Neuronal stem cell (in vitro differentiated cells): ENCODE data around the gene THAP5.

Source experiments
- DNase-seq: peaks from one replicate; pipeline ENCODE4 v3.0.0-alpha.2; 2013; ENCODE audit warnings: low spot score
- H2AFZ ChIP-seq: one replicate; pipeline ENCODE4 v1.6.1; 2013; ENCODE audit warnings: mild to moderate bottlenecking, low read length, inconsistent platforms
- H2AK5ac ChIP-seq: 2 replicates; pipeline ENCODE4 v1.6.1; 2013; ENCODE audit warnings: low read depth, mild to moderate bottlenecking, inconsistent platforms, low read length, moderate library complexity, mixed read lengths
- H2BK120ac ChIP-seq: 2 replicates; pipeline ENCODE4 v1.6.1; 2013; ENCODE audit warnings: low read depth, mild to moderate bottlenecking, inconsistent platforms, low read length, moderate library complexity, mixed read lengths
- H2BK12ac ChIP-seq: one replicate; pipeline ENCODE4 v1.6.1; 2013; ENCODE audit warnings: low read length, inconsistent platforms
- H2BK15ac ChIP-seq: 2 replicates; pipeline ENCODE4 v1.6.1; 2013; ENCODE audit warnings: mild to moderate bottlenecking, low read length, inconsistent platforms, mixed read lengths
- H2BK5ac ChIP-seq: one replicate; pipeline ENCODE4 v1.6.1; 2013; ENCODE audit warnings: inconsistent platforms, mild to moderate bottlenecking, low read length, moderate library complexity
- H3K14ac ChIP-seq: one replicate; pipeline ENCODE4 v1.6.1; 2013; ENCODE audit warnings: low read length, inconsistent platforms
- H3K18ac ChIP-seq: 2 replicates; pipeline ENCODE4 v1.6.1; 2013; ENCODE audit warnings: low read length, inconsistent platforms
- H3K23ac ChIP-seq: 2 replicates; pipeline ENCODE4 v1.6.1; 2013; ENCODE audit warnings: low read depth, mild to moderate bottlenecking, mixed read lengths, low read length, inconsistent platforms; ENCODE audit not compliant: poor library complexity
- H3K27ac ChIP-seq: replicated peaks from 3 replicates; pipeline ENCODE4 v1.5.1; 2013; ENCODE audit warnings: low read length, inconsistent platforms
- H3K27me3 ChIP-seq, 3 experiments: 2 replicates each; pipeline ENCODE4 v1.6.1; 2013; ENCODE audit warnings: low read length in 3 of 3, mild to moderate bottlenecking in 2 of 3, inconsistent platforms in 1 of 3, low read depth in 1 of 3, mixed read lengths in 1 of 3, moderate library complexity in 1 of 3; ENCODE audit not compliant: control insufficient read depth in 3 of 3, insufficient read depth in 3 of 3
- H3K36me3 ChIP-seq, 2 donors: replicated peaks in 1 of 2; 2 replicates each; pipeline ENCODE4 v1.6.1; 2013; ENCODE audit warnings: low read length in 2 of 2; ENCODE audit not compliant: control insufficient read depth in 2 of 2, insufficient read depth in 2 of 2
- H3K4ac ChIP-seq: 2 replicates; pipeline ENCODE4 v1.6.1; 2013; ENCODE audit warnings: inconsistent platforms, mild to moderate bottlenecking, low read length, moderate library complexity
- H3K4me1 ChIP-seq, 2 donors: 1 replicate in 1 of 2; 2 replicates in 1 of 2; pipeline ENCODE4 v1.6.1; 2013; ENCODE audit warnings: low read length in 2 of 2, low read depth in 1 of 2; ENCODE audit not compliant: control insufficient read depth in 2 of 2, insufficient read depth in 1 of 2
- H3K4me2 ChIP-seq: one replicate; pipeline ENCODE4 v1.6.1; 2013; ENCODE audit warnings: mild to moderate bottlenecking, low read length, inconsistent platforms; ENCODE audit not compliant: insufficient read depth, poor library complexity, severe bottlenecking
- H3K4me3 ChIP-seq, 2 donors: 2 replicates each; pipeline ENCODE4 v1.5.1; 2013; ENCODE audit warnings: low read length in 2 of 2, mild to moderate bottlenecking in 2 of 2, inconsistent platforms in 1 of 2, moderate library complexity in 1 of 2
- H3K79me1 ChIP-seq: one replicate; pipeline ENCODE4 v1.6.1; 2013; ENCODE audit warnings: low read depth, mild to moderate bottlenecking, inconsistent platforms, low read length, moderate library complexity
- H3K9ac ChIP-seq: one replicate; pipeline ENCODE4 v1.6.1; 2013; ENCODE audit warnings: mild to moderate bottlenecking, low read depth, low read length, inconsistent platforms; ENCODE audit not compliant: poor library complexity
- H3K9me3 ChIP-seq, 2 donors: replicated peaks in 1 of 2; 2 replicates each; pipeline versions ENCODE3 to v1.6.1; 2013; ENCODE audit warnings: low read length in 2 of 2, mild to moderate bottlenecking in 2 of 2, inconsistent platforms in 1 of 2, low read depth in 1 of 2, mixed read lengths in 1 of 2, moderate library complexity in 1 of 2; ENCODE audit not compliant: control insufficient read depth in 2 of 2, insufficient read depth in 1 of 2
- H4K8ac ChIP-seq: one replicate; pipeline ENCODE4 v1.6.1; 2013; ENCODE audit warnings: low read depth, mild to moderate bottlenecking, inconsistent platforms, low read length, moderate library complexity
- H4K91ac ChIP-seq: one replicate; pipeline ENCODE4 v1.6.1; 2013; ENCODE audit warnings: low read length, low read depth, mild to moderate bottlenecking, inconsistent platforms; ENCODE audit not compliant: poor library complexity
- WGBS, 2 donors: extraction: QIAGEN DNeasy Blood & Tissue Kit; methylation state at CpG; one replicate each; pipeline ENCODE4 v1.1.7; 2013; ENCODE audit warnings: missing lambda C conversion rate in 2 of 2, mixed read lengths in 1 of 2; ENCODE audit not compliant: insufficient read length in 2 of 2, insufficient replicate concordance in 1 of 2; ENCODE audit errors: extremely low coverage in 2 of 2; 5-methylcytosine and 5-hydroxymethylcytosine counted together

THAP5 gene

GRCh38 chr7:108590606-108591005, 21.1 kb upstream of the THAP5 start:
- Histone ChIP-seq H3K36me3 (no peaks in the 10 kb centered on the region), H2AK5ac (no peak overlapping the region), H3K9ac (no peak overlapping the region), H3K14ac (no peak overlapping the region), H3K4me2 (no peak overlapping the region), H2BK15ac (no peak overlapping the region), H3K4ac (no peak overlapping the region), H2AFZ (no peak overlapping the region), H3K27ac (no peak overlapping the region), H3K79me1 (no peaks in the 10 kb centered on the region), H3K9me3 (no peaks in the 10 kb centered on the region), H2BK5ac (no peak overlapping the region), H4K91ac (no peak overlapping the region), H3K4me1 (peaks cover 5 to 9% of the 10 kb centered on the region in 2 donors), H2BK120ac (no peak overlapping the region), H4K8ac (no peak overlapping the region), H3K4me3 (no peak overlapping the region), H2BK12ac (no peak overlapping the region), H3K23ac (no peak overlapping the region), H3K27me3 (no peaks in the 10 kb centered on the region), H3K18ac (no peak overlapping the region)
- no CpG with 5 or more reads among the region's 2 CpGs for WGBS, 2 donors
- DNase-seq = no peak

DNA sequence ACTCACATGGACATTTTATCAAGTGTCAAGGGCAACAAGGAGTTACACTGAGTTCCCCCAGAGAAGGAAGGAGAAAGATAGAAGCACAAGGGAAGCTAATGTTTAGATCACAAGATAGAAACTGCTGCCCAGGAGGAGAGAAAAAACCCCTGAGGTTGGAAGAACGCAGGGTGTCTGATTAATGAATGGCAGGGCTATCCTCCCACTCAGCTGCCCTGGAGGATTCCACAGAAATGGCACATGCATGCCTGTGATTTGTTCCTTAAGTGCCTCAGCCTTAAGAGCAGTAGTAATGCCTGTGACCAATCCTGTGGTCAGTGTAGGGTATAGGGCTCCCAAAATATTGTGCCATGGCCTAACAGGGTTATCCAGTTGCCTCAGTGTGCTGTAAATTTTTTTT, 20.4 kb upstream of the THAP5 start:
- no peaks in the 10 kb centered on the region for H3K79me1 ChIP-seq
- no peak overlapping the region for H3K9ac ChIP-seq
- no peak overlapping the region for H2BK15ac ChIP-seq
- H2AK5ac ChIP-seq = no peak overlapping the region
- no peaks in the 10 kb centered on the region for H3K9me3 ChIP-seq
- no peaks in the 10 kb centered on the region for H3K27me3 ChIP-seq
- no peaks in the 10 kb centered on the region for H3K36me3 ChIP-seq
- no peak overlapping the region for H2BK12ac ChIP-seq
- no peak overlapping the region for H3K23ac ChIP-seq
- H2AFZ ChIP-seq = peak overlapping the region; percentile 38
- WGBS, 2 donors = no CpG with 5 or more reads among the region's 1 CpG
- H3K4me3 ChIP-seq = no peak overlapping the region
- no peak overlapping the region for H3K27ac ChIP-seq
- DNase-seq = no peak
- no peak overlapping the region for H3K4ac ChIP-seq
- no peak overlapping the region for H3K4me2 ChIP-seq
- no peak overlapping the region for H4K8ac ChIP-seq
- H3K14ac ChIP-seq = no peak overlapping the region
- H2BK5ac ChIP-seq = no peak overlapping the region
- no peak overlapping the region for H3K18ac ChIP-seq
- peaks cover 5 to 9% of the 10 kb centered on the region in 2 donors for H3K4me1 ChIP-seq
- H2BK120ac ChIP-seq = no peak overlapping the region
- H4K91ac ChIP-seq = no peak overlapping the region

- no peak overlapping the region for H3K14ac ChIP-seq
- H3K4me3 ChIP-seq = no peak overlapping the region
- no peak overlapping the region for H2BK5ac ChIP-seq
- no peak overlapping the region for H2AK5ac ChIP-seq
- no peak for DNase-seq
- no peak overlapping the region for H3K23ac ChIP-seq
- no peak overlapping the region for H4K91ac ChIP-seq
- H4K8ac ChIP-seq = no peak overlapping the region
- H3K27me3 ChIP-seq = no peaks in the 10 kb centered on the region
- no peak overlapping the region for H3K18ac ChIP-seq
- no peaks in the 10 kb centered on the region for H3K79me1 ChIP-seq
- H2BK15ac ChIP-seq = no peak overlapping the region
- no peaks in the 10 kb centered on the region for H3K36me3 ChIP-seq
- H3K4me2 ChIP-seq = no peak overlapping the region
- H2BK12ac ChIP-seq = no peak overlapping the region
- H2BK120ac ChIP-seq = no peak overlapping the region
- H2AFZ ChIP-seq = no peak overlapping the region
- no peak overlapping the region for H3K27ac ChIP-seq
- H3K4me1 ChIP-seq = peaks cover 5 to 9% of the 10 kb centered on the region in 2 donors
- no peaks in the 10 kb centered on the region for H3K9me3 ChIP-seq
- no peak overlapping the region for H3K9ac ChIP-seq
- no peak overlapping the region for H3K4ac ChIP-seq
Observed at GRCh38 chr7:108589199-108589598, 19.7 kb upstream of the THAP5 start.

GRCh38 chr7:108586274-108586710, 16.8 kb upstream of the THAP5 start:
- no peak overlapping the region for H4K91ac ChIP-seq
- H3K4ac ChIP-seq = no peak overlapping the region
- no peak overlapping the region for H2BK12ac ChIP-seq
- no peak overlapping the region for H3K14ac ChIP-seq
- H3K9ac ChIP-seq = no peak overlapping the region
- H3K36me3 ChIP-seq = no peaks in the 10 kb centered on the region
- no peaks in the 10 kb centered on the region for H3K27me3 ChIP-seq
- H2BK15ac ChIP-seq = no peak overlapping the region
- no peak overlapping the region for H3K18ac ChIP-seq
- H4K8ac ChIP-seq = no peak overlapping the region
- no peak overlapping the region for H3K27ac ChIP-seq
- no peak overlapping the region for H2AK5ac ChIP-seq
- DNase-seq = no peak
- H3K4me2 ChIP-seq = no peak overlapping the region
- no peak overlapping the region for H3K23ac ChIP-seq
- WGBS, 2 donors = no CpG with 5 or more reads among the region's 3 CpGs
- H3K79me1 ChIP-seq = no peaks in the 10 kb centered on the region
- no peak overlapping the region for H2BK120ac ChIP-seq
- peaks cover 4 to 5% of the 10 kb centered on the region in 2 donors for H3K4me1 ChIP-seq
- no peak overlapping the region for H2BK5ac ChIP-seq
- no peaks in the 10 kb centered on the region for H3K9me3 ChIP-seq
- no peak overlapping the region for H2AFZ ChIP-seq
- H3K4me3 ChIP-seq = no peak overlapping the region
